ENCODE data around the gene CRELD2.
A peak's percentile ranks its signal among the peaks of the same experiment; 100 is the strongest.

The CRELD2 gene

GRCh38 chr22:49961005-49961600 is 42.7 kb downstream of the CRELD2 start:
- H3K9me3 ChIP-seq (ENCODE audit: control insufficient read depth, low read length): no peaks in the 10 kb centered on the region
- H3K27me3 ChIP-seq (ENCODE audit: control insufficient read depth, insufficient read depth, low read length): no peaks in the 10 kb centered on the region
- H3K4me3 ChIP-seq (ENCODE audit: low read depth, low read length): peak overlapping the region; percentile 89
- H3K27ac ChIP-seq: peak overlapping the region; percentile 61
- H3K4me2 ChIP-seq (ENCODE audit: low read length): peak overlapping the region; percentile 80
- no peaks in the 10 kb centered on the region for H3K79me2 ChIP-seq
- H2AFZ ChIP-seq: no peak overlapping the region
- no peaks in the 10 kb centered on the region for H3K36me3 ChIP-seq (ENCODE audit: control insufficient read depth, insufficient read depth, low read length)
- no peak for TF ChIP-seq CTCF (IDR thresholded peaks at IDR 0.05)
- no peak overlapping the region for H3K9ac ChIP-seq
- H3K4me1 ChIP-seq: no peaks in the 10 kb centered on the region

- no peaks in the 10 kb centered on the region for H3K4me1 ChIP-seq
- H3K27ac ChIP-seq: peak overlapping the region; percentile 61
- no peaks in the 10 kb centered on the region for H3K9me3 ChIP-seq (ENCODE audit: control insufficient read depth, low read length)
- H3K36me3 ChIP-seq (ENCODE audit: control insufficient read depth, insufficient read depth, low read length): no peaks in the 10 kb centered on the region
- peak overlapping the region; percentile 80 for H3K4me2 ChIP-seq (ENCODE audit: low read length)
- no peak overlapping the region for H2AFZ ChIP-seq
- no peaks in the 10 kb centered on the region for H3K79me2 ChIP-seq
- H3K4me3 ChIP-seq (ENCODE audit: low read depth, low read length): peak overlapping the region; percentile 89
- peak overlapping the region; percentile 6 for H3K9ac ChIP-seq
- no peak for TF ChIP-seq CTCF (IDR thresholded peaks at IDR 0.05)
- no peaks in the 10 kb centered on the region for H3K27me3 ChIP-seq (ENCODE audit: control insufficient read depth, insufficient read depth, low read length)
Observed at GRCh38 chr22:49961601-49962011, 43.2 kb downstream of the CRELD2 start.

- peak overlapping the region; percentile 6 for H3K9ac ChIP-seq
- H3K79me2 ChIP-seq: no peaks in the 10 kb centered on the region
- H3K4me1 ChIP-seq: no peaks in the 10 kb centered on the region
- peak overlapping the region; percentile 62 for H3K27ac ChIP-seq
- no peaks in the 10 kb centered on the region for H3K27me3 ChIP-seq (ENCODE audit: control insufficient read depth, insufficient read depth, low read length)
- H3K36me3 ChIP-seq (ENCODE audit: control insufficient read depth, insufficient read depth, low read length): no peaks in the 10 kb centered on the region
- H2AFZ ChIP-seq: no peak overlapping the region
- H3K4me3 ChIP-seq (ENCODE audit: low read depth, low read length): peak overlapping the region; percentile 89
- H3K9me3 ChIP-seq (ENCODE audit: control insufficient read depth, low read length): no peaks in the 10 kb centered on the region
- H3K4me2 ChIP-seq (ENCODE audit: low read length): peak overlapping the region; percentile 98
- no peak for TF ChIP-seq CTCF (IDR thresholded peaks at IDR 0.05)
Observed at GRCh38 chr22:49962012-49962750, 43.7 kb downstream of the CRELD2 start.

- Histone ChIP-seq H3K4me3 (ENCODE audit: low read depth, low read length) (peak overlapping the region; percentile 89), H3K79me2 (no peaks in the 10 kb centered on the region), H3K9ac (no peak overlapping the region), H3K4me1 (no peaks in the 10 kb centered on the region), H3K4me2 (ENCODE audit: low read length) (peak overlapping the region; percentile 98), H3K27me3 (ENCODE audit: control insufficient read depth, insufficient read depth, low read length) (no peaks in the 10 kb centered on the region), H3K9me3 (ENCODE audit: control insufficient read depth, low read length) (no peaks in the 10 kb centered on the region), H3K36me3 (ENCODE audit: control insufficient read depth, insufficient read depth, low read length) (no peaks in the 10 kb centered on the region), H2AFZ (no peak overlapping the region), H3K27ac (peak overlapping the region; percentile 62)
- no peak for TF ChIP-seq CTCF (IDR thresholded peaks at IDR 0.05)
Observed at GRCh38 chr22:49962751-49963646, 44.6 kb downstream of the CRELD2 start.

Measured in parathyroid adenoma (tissue), 2 donors.